Uterus (tissue), 2 donors: ENCODE measurements around the gene BNIP1.

Source experiments
- POLR2A ChIP-seq, 2 donors: fragments of 450-650 bp; IDR thresholded peaks; one replicate each; pipeline ENCODE4 v1.6.1; 2016; ENCODE audit warnings: antibody characterized with exemption in 2 of 2, mild to moderate bottlenecking in 1 of 2, moderate library complexity in 1 of 2
- TF ChIP-seq, protein P1 (sequence below), 4 experiments: fragments of 200-600 bp in 2 of 4; fragments of 450-650 bp in 2 of 4; sonication (generic) in 2 of 4; IDR thresholded peaks; one replicate each; pipeline ENCODE4 v1.5.1; 2016 to 2019; ENCODE audit warnings: antibody characterized with exemption in 4 of 4, mild to moderate bottlenecking in 2 of 4, moderate library complexity in 1 of 4

GRCh38 chr5:173165177-173166016 is 21.1 kb downstream of the BNIP1 start:
- TF ChIP-seq, protein P1, sequence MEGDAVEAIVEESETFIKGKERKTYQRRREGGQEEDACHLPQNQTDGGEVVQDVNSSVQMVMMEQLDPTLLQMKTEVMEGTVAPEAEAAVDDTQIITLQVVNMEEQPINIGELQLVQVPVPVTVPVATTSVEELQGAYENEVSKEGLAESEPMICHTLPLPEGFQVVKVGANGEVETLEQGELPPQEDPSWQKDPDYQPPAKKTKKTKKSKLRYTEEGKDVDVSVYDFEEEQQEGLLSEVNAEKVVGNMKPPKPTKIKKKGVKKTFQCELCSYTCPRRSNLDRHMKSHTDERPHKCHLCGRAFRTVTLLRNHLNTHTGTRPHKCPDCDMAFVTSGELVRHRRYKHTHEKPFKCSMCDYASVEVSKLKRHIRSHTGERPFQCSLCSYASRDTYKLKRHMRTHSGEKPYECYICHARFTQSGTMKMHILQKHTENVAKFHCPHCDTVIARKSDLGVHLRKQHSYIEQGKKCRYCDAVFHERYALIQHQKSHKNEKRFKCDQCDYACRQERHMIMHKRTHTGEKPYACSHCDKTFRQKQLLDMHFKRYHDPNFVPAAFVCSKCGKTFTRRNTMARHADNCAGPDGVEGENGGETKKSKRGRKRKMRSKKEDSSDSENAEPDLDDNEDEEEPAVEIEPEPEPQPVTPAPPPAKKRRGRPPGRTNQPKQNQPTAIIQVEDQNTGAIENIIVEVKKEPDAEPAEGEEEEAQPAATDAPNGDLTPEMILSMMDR (IDR thresholded peaks at IDR 0.05): no peak
- TF ChIP-seq POLR2A (IDR thresholded peaks at IDR 0.05): no peak
